Stimulated activated CD4-positive, alpha-beta T cell treated with anti-CD3 and anti-CD28 coated beads, Interleukin-2, amount 100 ng/mL, for 24 hours (primary cell): Measurements from ENCODE around the gene CACNA2D4.
A peak's percentile ranks its signal among the peaks of the same experiment; 100 is the strongest.
"Not testable (repeated sequence)": the region's sequence is repeated elsewhere in the genome, so short reads cannot be mapped to it uniquely, and the experiment has no call there.

ENCODE experiments used
- DNase-seq, 2 donors: peaks; one replicate each; pipeline ENCODE4 v3.0.0-alpha.2; 2020

Gene CACNA2D4, protein sequence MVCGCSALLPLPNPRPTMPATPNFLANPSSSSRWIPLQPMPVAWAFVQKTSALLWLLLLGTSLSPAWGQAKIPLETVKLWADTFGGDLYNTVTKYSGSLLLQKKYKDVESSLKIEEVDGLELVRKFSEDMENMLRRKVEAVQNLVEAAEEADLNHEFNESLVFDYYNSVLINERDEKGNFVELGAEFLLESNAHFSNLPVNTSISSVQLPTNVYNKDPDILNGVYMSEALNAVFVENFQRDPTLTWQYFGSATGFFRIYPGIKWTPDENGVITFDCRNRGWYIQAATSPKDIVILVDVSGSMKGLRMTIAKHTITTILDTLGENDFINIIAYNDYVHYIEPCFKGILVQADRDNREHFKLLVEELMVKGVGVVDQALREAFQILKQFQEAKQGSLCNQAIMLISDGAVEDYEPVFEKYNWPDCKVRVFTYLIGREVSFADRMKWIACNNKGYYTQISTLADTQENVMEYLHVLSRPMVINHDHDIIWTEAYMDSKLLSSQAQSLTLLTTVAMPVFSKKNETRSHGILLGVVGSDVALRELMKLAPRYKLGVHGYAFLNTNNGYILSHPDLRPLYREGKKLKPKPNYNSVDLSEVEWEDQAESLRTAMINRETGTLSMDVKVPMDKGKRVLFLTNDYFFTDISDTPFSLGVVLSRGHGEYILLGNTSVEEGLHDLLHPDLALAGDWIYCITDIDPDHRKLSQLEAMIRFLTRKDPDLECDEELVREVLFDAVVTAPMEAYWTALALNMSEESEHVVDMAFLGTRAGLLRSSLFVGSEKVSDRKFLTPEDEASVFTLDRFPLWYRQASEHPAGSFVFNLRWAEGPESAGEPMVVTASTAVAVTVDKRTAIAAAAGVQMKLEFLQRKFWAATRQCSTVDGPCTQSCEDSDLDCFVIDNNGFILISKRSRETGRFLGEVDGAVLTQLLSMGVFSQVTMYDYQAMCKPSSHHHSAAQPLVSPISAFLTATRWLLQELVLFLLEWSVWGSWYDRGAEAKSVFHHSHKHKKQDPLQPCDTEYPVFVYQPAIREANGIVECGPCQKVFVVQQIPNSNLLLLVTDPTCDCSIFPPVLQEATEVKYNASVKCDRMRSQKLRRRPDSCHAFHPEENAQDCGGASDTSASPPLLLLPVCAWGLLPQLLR

GRCh38 chr12:1918081-1918883 is at the start of gene CACNA2D4:
Gene CACNA2D4 (minus strand): TSS chr12:1918652. CDS start chr12:1918473, 179 bp downstream.
- peak in 1 of 2 donors; percentile 6 for DNase-seq

- no peak for DNase-seq
These were observed 48.2 kb upstream of the CACNA2D4 start for GRCh38 chr12:1966561-1967226.

GRCh38 chr12:1965916-1966315 is 47.5 kb upstream of the CACNA2D4 start:
- DNase-seq = no peak

DNA sequence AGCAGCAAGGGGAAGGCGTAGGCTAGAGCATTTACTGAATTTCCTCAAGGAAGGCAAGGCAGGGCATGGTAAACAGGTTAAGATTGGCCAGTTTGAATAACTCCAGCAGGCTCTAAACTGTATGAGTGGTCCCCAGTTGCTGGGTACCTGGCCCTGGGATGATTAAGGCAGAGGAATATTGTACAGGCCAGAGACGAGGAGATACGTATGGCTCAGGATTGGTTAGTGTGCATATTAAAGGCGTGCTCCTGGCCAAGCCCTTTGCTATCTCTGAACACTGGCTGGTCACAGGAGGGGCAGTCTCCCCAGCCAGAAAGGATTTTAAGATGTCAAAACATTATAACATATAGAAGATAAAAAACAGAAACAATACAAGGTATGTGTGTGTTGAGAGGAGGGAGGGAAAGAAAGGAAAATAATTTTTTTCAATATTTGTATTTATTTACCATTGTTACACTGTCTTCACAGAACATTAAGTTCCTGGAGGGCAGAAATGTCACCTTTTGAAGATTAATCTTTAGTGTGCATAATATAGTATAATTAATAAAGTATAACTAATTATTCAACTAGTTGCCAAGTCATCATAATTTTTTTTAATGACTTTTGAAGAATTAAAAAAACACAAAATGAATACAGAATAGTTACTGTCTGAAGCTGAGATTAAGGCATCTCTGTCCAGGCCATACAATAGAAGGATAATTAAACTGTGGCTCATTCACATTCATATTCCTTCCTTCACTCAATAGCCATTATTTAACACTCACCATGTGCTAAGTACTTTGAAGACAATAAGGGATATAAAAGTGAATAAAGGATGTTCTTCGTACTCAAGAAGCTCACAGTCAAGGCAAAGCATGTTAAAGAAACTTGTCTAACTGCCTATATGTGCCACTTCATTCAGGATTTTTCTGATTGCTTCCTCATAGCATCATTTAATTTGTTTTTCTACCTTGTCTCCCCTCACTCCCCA is 43.9 kb upstream of the CACNA2D4 start:
- no peak for DNase-seq

DNA sequence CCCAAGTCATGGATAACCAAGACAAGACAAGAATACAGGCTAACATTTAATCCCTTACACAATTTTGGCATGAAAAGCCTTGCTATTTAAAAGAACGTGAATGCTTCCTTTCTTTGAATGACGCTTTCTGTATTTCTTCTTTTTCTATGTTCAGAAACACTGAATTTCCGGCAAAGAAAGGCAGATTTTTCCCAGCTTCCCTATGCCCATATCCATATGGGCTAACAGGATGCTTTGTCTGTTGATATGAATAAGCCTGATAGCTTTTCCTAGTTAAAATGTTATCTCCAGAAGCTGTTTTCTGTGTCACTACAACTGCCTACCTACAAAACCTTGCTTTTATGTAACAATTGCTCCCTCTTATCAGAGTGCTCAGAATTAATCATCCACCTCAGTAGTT is 38.3 kb upstream of the CACNA2D4 start:
- no peak for DNase-seq

GRCh38 chr12:1949771-1950470 is 31.5 kb upstream of the CACNA2D4 start:
- no peak for DNase-seq

DNA sequence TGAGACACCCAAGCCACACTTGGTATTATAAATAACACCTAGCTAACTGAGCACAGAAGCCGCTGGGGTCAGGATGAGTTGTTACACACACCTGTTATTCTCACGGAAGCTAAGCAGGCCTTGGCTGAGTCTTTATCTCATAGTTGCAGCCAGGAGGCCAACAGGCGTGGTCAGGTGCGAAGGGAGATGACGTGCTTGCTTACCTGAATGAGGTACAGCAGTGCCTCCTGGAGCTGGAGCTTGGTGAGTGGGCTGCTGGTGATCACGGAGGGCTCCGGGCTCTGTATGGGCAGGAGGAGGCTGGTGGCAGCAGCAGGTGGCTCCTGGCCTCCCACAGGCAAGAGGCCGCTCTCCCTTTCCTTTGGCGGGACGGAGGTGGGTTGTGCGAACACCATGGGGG is 30.4 kb upstream of the CACNA2D4 start:
- DNase-seq = no peak

- no peak for DNase-seq
These were observed 28.6 kb upstream of the CACNA2D4 start for GRCh38 chr12:1947081-1947480.

DNA sequence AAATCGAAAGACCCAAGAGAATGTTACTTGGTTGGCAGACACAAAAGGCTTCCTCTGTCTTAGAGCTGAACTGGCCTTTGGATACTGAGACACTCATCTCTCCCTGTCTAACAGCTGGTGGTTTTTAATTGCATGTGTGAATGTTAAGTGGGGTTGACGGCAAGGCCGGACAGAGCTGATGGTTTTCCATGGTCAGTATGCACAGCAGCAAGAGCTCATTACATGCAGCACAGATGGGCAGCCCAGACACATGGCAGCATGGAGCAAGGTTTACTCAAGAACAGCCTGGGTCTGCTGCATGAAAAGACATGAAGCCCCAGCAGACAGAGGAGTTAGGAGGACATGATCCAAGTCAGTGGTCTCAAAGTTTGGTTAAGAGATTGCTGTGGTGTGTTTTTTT is 27.8 kb upstream of the CACNA2D4 start:
- DNase-seq = no peak

- not testable (repeated sequence) for DNase-seq
These were observed 27.1 kb upstream of the CACNA2D4 start for GRCh38 chr12:1945502-1945901.

DNA sequence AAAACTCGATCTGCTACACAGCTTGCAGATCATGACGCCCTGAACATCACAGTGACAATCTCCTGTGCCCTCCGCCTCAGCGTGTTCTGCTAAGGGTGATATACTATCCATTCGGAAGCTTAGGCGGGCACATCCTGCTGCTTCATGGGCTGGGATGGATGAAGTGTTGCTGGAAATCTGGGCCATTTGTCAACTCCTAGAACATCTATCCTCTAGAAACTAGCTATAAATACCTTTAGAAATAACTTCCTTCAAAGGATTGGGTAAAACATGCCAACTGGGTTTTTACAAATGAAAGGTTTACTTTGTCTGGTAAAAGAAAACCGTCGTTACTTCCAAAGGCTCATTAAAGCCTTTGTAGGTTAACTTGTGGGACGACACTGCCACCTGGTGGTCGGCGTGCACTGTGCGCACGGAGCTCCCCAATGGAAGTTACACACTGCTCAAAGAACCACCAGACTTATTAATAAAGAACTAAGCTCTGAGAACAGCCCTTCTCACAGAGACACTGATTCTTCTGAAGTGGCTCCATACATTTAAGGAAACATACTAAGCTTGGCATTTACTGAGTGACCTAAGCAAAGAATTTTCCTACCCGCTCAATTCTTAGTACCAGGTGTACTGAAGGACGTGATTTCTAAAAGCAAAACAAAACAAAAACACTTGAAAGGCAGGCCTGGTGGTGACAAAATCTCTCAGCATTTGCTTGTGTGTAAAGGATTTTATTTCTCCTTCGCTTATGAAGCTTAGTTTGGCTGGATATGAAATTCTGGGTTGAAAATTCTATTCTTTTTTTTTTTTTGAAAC is 21.6 kb upstream of the CACNA2D4 start:
- DNase-seq = peak; percentile 94 to 95

DNA sequence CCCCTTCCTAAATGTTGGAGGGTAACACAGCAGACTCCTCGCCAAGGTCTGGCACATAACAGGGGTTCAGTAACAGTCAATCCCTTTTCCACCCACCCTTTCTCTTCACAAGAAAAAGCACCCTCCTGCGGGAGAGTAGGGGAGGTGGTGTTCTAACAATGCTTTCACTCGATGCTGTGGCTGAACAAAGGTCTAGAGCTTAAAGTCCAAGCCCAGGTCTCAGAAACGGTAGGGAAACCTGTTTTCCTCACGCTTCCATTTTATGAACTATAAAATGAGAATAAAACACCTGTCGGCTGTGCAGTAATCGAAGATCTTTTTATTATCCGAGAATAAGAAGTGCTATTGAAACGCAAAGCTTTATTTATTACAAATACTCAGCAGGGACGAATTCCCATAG is 20.9 kb upstream of the CACNA2D4 start:
- DNase-seq = no peak

- no peak for DNase-seq
These were observed 19.2 kb upstream of the CACNA2D4 start for GRCh38 chr12:1937481-1938224.

DNA sequence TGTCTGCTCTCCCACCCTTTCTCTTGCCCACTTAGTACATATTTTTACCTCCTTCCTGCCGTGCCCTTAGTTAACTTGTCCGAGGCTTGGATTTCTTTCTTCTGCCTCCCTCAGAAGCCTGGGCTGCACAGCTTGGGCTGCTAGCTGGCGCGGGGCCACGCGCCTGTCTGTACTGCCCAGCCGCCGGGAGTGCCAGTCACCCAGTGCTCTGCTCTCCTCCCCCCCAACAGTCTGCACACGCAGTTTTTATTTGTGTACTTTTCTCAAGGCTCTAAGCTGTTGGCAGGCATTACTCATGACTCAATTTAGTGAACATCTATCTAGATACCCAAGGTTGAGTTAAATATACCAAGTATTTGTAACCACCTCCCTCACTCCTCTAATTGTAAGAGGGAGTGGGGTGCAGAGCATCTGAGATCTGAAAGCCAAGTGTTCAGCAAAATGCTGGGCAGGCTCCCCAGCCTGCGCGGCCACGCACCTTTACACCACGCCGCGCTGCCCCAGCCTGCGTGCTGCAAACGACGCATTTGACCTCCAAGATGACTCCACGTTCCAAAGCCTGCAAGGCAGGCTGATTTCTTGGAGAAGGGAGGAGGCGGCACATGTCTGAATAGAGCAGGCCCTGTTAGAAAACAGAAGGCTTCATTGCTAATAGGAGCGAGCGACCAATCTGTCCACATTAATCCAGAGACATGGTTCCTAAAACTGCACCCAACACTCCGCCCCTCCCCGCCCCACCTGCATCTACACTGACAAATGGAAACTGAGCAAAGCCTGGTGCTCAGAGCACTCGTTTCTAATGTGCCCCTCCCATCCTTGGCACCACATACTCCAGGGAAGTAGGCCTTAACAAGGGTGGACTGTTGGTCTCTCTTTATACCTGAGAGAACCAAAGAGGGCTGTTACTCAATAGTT is 18.2 kb upstream of the CACNA2D4 start:
- DNase-seq = no peak

DNA sequence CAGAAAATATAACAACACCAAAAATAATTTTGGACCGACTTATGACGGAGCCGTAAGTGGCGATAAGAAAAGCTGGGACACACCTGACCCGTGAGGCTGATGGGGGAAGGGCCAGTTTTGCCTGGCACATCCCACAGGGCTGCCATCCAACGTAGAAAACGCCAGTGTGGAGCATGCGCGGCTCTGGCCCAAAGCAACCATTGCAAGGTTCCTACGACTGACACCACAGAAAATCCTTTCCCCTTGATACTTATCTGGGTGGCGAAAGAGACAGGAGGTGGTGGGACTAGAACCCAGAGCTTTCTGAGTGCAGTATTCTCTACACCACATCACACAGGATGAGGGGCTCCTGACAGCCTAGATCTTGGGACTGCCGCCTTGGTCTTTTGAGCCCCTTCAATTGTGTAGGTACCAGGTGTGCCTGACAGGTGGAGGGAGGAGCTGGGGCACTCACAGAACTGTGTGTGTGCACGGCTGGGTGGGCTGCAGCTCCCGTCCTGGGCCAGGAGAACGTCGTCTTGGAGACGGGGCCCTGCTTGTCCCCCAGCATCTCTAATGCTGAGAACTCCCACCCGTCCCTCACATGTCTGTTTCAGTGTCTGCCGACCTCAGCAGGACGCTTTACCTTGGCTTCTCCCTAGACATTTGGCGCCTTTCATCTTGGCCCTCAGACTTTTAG is 17.4 kb upstream of the CACNA2D4 start:
- DNase-seq = no peak

DNA sequence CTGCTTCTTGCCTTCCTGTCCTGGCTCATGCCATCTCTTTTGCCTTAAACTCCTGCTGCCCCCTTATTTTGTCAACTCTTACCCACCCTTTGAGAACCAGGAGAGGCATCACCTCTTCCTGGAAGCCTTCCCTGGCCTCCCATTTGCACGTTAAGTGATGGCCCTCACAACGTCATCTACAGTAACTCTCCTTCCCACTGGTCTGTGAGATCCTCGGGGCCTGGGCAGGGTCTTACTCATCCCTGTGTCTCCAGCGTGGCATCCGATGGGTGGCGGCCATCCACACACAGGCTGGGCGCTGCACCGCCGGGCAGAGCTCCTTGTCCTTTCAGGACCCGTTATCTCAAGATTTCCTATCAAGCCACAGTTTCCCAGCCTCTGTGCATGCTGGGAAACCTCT is 16.8 kb upstream of the CACNA2D4 start:
- DNase-seq = no peak

DNA sequence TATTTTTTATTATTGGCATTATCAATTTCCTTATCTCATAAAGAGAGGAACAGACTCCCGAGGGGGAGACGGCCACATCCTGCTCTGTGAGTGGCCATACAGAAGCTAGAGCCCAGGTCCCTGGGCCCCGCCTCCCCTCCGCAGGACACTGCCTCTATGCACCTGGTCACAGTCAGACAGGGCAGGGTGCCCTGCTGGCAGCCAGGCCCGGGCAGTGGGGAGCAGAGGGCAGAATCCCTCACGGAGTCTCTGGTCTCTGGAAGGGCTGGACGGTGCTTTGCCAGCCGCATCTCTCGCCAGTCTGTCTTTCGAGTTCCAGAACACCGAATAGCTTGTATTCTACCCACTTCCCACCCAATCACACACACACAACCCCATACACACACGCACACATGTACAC is 16.4 kb upstream of the CACNA2D4 start:
- no peak for DNase-seq
